Tibial nerve (tissue), 3 donors: Measurements from ENCODE around the gene AKAP12.

ENCODE experiments used
- CTCF ChIP-seq, 5 experiments: fragments of 200-600 bp in 3 of 5; fragments of 450-650 bp in 2 of 5; sonication (generic) in 3 of 5; IDR thresholded peaks; one replicate each; pipeline ENCODE4 v1.5.1; 2016 to 2019; ENCODE audit warnings: antibody characterized with exemption in 5 of 5, mild to moderate bottlenecking in 3 of 5, moderate library complexity in 2 of 5
- POLR2A ChIP-seq, 2 donors: fragments of 450-650 bp; IDR thresholded peaks; one replicate each; pipeline ENCODE4 v1.6.1; 2017; ENCODE audit warnings: antibody characterized with exemption in 2 of 2, mild to moderate bottlenecking in 2 of 2, moderate library complexity in 2 of 2

- no peak for TF ChIP-seq CTCF (IDR thresholded peaks at IDR 0.05)
- no peak for TF ChIP-seq POLR2A (IDR thresholded peaks at IDR 0.05)
These were observed 71.3 kb downstream of the AKAP12 start for GRCh38 chr6:151310852-151311767.
